H9 (cell line): ENCODE data around the gene BRWD1. TPM values are rescaled to one million over a fixed set of nuclear protein-coding genes. Genes with fewer than 3 reads are reported as not detected.

ENCODE experiments used
- DNase-seq: peaks from one replicate; pipeline ENCODE4 v3.0.0-alpha.2; 2017
- H2AFZ ChIP-seq: one replicate; pipeline ENCODE4 v1.6.1; 2013; ENCODE audit warnings: mild to moderate bottlenecking, low read length, control low read depth, moderate library complexity
- H2AK5ac ChIP-seq: 2 replicates; pipeline ENCODE4 v1.6.1; 2013; ENCODE audit warnings: low read length, control low read depth, mixed read lengths; ENCODE audit not compliant: insufficient read length
- H2BK120ac ChIP-seq: one replicate; pipeline ENCODE4 v1.6.1; 2013; ENCODE audit warnings: low read depth, mild to moderate bottlenecking, low read length, control low read depth, inconsistent platforms; ENCODE audit not compliant: poor library complexity, severe bottlenecking
- H2BK12ac ChIP-seq: 2 replicates; pipeline ENCODE4 v1.6.1; 2013; ENCODE audit warnings: low read length, control low read depth, mixed read lengths, low read depth; ENCODE audit not compliant: insufficient read length
- H2BK15ac ChIP-seq: 2 replicates; pipeline ENCODE4 v1.6.1; 2013; ENCODE audit warnings: low read depth, low read length, control low read depth
- H2BK20ac ChIP-seq: one replicate; pipeline ENCODE4 v1.6.1; 2013; ENCODE audit warnings: low read depth, mild to moderate bottlenecking, low read length, control low read depth, inconsistent platforms; ENCODE audit not compliant: poor library complexity, severe bottlenecking
- H2BK5ac ChIP-seq: 2 replicates; pipeline ENCODE4 v1.6.1; 2013; ENCODE audit warnings: low read length, control low read depth, mixed read lengths; ENCODE audit not compliant: insufficient read length
- H3K14ac ChIP-seq: 2 replicates; pipeline ENCODE4 v1.6.1; 2013; ENCODE audit warnings: low read length, control low read depth; ENCODE audit not compliant: insufficient read depth
- H3K18ac ChIP-seq: 2 replicates; pipeline ENCODE4 v1.6.1; 2013; ENCODE audit warnings: low read depth, mild to moderate bottlenecking, mixed read lengths, low read length, control low read depth; ENCODE audit not compliant: insufficient read length
- H3K23ac ChIP-seq: 2 replicates; pipeline ENCODE4 v1.6.1; 2013; ENCODE audit warnings: low read length, control low read depth, mixed read lengths, low read depth; ENCODE audit not compliant: insufficient read length
- H3K23me2 ChIP-seq: 2 replicates; pipeline ENCODE4 v1.6.1; 2013; ENCODE audit warnings: low read depth, mild to moderate bottlenecking, mixed read lengths, low read length, control low read depth; ENCODE audit not compliant: insufficient read length, poor library complexity, severe bottlenecking
- H3K27ac ChIP-seq: 2 replicates; pipeline ENCODE4 v1.5.1; 2013; ENCODE audit warnings: low read length, control low read depth, mixed read lengths, low read depth; ENCODE audit not compliant: insufficient read length
- H3K27me3 ChIP-seq: 2 replicates; pipeline ENCODE4 v1.6.1; 2013; ENCODE audit warnings: low read length, control low read depth, inconsistent platforms; ENCODE audit not compliant: insufficient read depth
- H3K4ac ChIP-seq: 2 replicates; pipeline ENCODE4 v1.6.1; 2013; ENCODE audit warnings: low read depth, mild to moderate bottlenecking, control low read depth, inconsistent platforms, low read length, moderate library complexity
- H3K4me1 ChIP-seq: 2 replicates; pipeline ENCODE4 v1.6.1; 2013; ENCODE audit warnings: low read length, control low read depth, inconsistent platforms; ENCODE audit not compliant: insufficient read depth
- H3K4me2 ChIP-seq: 2 replicates; pipeline ENCODE4 v1.6.1; 2013; ENCODE audit warnings: low read length, control low read depth, mixed read lengths; ENCODE audit not compliant: insufficient read length, insufficient read depth
- H3K56ac ChIP-seq: 2 replicates; pipeline ENCODE4 v1.6.1; 2013; ENCODE audit warnings: low read depth, mild to moderate bottlenecking, mixed read lengths, low read length, control low read depth; ENCODE audit not compliant: insufficient read length
- H3K79me1 ChIP-seq: 2 replicates; pipeline ENCODE4 v1.6.1; 2013; ENCODE audit warnings: low read depth, mild to moderate bottlenecking, moderate library complexity, low read length, control low read depth, inconsistent platforms; ENCODE audit not compliant: insufficient read depth, poor library complexity, severe bottlenecking
- H3K79me2 ChIP-seq: 2 replicates; pipeline ENCODE4 v1.6.1; 2013; ENCODE audit warnings: low read length, control low read depth, inconsistent platforms; ENCODE audit not compliant: insufficient read depth
- H3K9ac ChIP-seq: 2 replicates; pipeline ENCODE4 v1.6.1; 2013; ENCODE audit warnings: low read length, control low read depth, mixed read lengths; ENCODE audit not compliant: insufficient read length; ENCODE audit errors: extremely low read depth
- H3K9me3 ChIP-seq: one replicate; pipeline ENCODE4 v1.6.1; 2013; ENCODE audit warnings: low read depth, low read length, inconsistent platforms; ENCODE audit not compliant: control insufficient read depth
- H3T11ph ChIP-seq: one replicate; pipeline ENCODE4 v1.6.1; 2013; ENCODE audit warnings: mild to moderate bottlenecking, low read length, control low read depth, inconsistent platforms
- H4K20me1 ChIP-seq: one replicate; pipeline ENCODE4 v1.6.1; 2013; ENCODE audit not compliant: control insufficient read depth, insufficient read length, insufficient read depth
- H4K5ac ChIP-seq: 2 replicates; pipeline ENCODE4 v1.6.1; 2013; ENCODE audit warnings: low read depth, mild to moderate bottlenecking, mixed read lengths, low read length, control low read depth; ENCODE audit not compliant: insufficient read length
- H4K8ac ChIP-seq: replicated peaks from 2 replicates; pipeline ENCODE4 v1.6.1; 2013; ENCODE audit warnings: low read length, control low read depth, mixed read lengths, low read depth; ENCODE audit not compliant: insufficient read length
- H4K91ac ChIP-seq: 2 replicates; pipeline ENCODE4 v1.6.1; 2013; ENCODE audit warnings: low read depth, mild to moderate bottlenecking, moderate library complexity, mixed read lengths, low read length, control low read depth; ENCODE audit not compliant: insufficient read length
- H3K27ac Mint-ChIP-seq, 3 experiments: 2 replicates in 2 of 3; 3 replicates in 1 of 3; pipeline ENCODE4 v1.8.0; 2020 to 2021; ENCODE audit warnings: mixed read lengths in 3 of 3, mild to moderate bottlenecking in 1 of 3, moderate library complexity in 1 of 3
- H3K27me3 Mint-ChIP-seq: 2 replicates; pipeline ENCODE4 v1.8.0; 2021; ENCODE audit warnings: low read depth, mild to moderate bottlenecking, moderate library complexity, mixed read lengths
- H3K36me3 Mint-ChIP-seq, 3 experiments: 2 replicates in 2 of 3; 3 replicates in 1 of 3; pipeline ENCODE4 v1.8.0; 2020 to 2021; ENCODE audit warnings: low read depth in 3 of 3, mixed read lengths in 3 of 3; ENCODE audit not compliant: insufficient read depth in 1 of 3
- H3K4me1 Mint-ChIP-seq, 2 experiments: 2 replicates each; pipeline ENCODE4 v1.8.0; 2020; ENCODE audit warnings: mixed read lengths in 2 of 2
- H3K4me3 Mint-ChIP-seq, 2 experiments: 2 replicates in 1 of 2; 3 replicates in 1 of 2; pipeline ENCODE4 v1.8.0; 2020 to 2021; ENCODE audit warnings: mild to moderate bottlenecking in 2 of 2, mixed read lengths in 2 of 2, moderate library complexity in 1 of 2
- H3K9me3 Mint-ChIP-seq, 2 experiments: 2 replicates in 1 of 2; 3 replicates in 1 of 2; pipeline ENCODE4 v1.8.0; 2020; ENCODE audit warnings: mild to moderate bottlenecking in 2 of 2, mixed read lengths in 2 of 2, moderate library complexity in 1 of 2
- CTCF ChIP-seq: fragments of 200-600 bp; sonication (generic); conservative IDR thresholded peaks from 3 replicates; pipeline ENCODE4 v1.8.0; 2021; ENCODE audit warnings: antibody characterized with exemption, mild to moderate bottlenecking
- WGBS: extraction: QIAGEN DNeasy Blood & Tissue Kit; methylation state at CpG from one replicate; pipeline ENCODE4 v1.1.7; 2013; ENCODE audit warnings: missing lambda C conversion rate, low lambda C conversion rate, mixed read lengths; ENCODE audit not compliant: insufficient read length; ENCODE audit errors: extremely low coverage; 5-methylcytosine and 5-hydroxymethylcytosine counted together
- total RNA-seq: library from RNA; stranded (reverse); gene quantifications from 2 replicates; pipeline ENCODE4 v1.2.1, GENCODE V29; 2021

BRWD1 gene
- total RNA-seq, 1 experiment from 2014 or later: 48.4 TPM

- Histone ChIP-seq H3K79me2 (no peaks in the 10 kb centered on the region), H3K4me1 (no peaks in the 10 kb centered on the region), H3K23ac (no peak overlapping the region), H2BK120ac (no peak overlapping the region), H4K91ac (no peak overlapping the region), H3K4me2 (no peak overlapping the region), H3K4ac (no peak overlapping the region), H3K56ac (no peak overlapping the region), H2BK5ac (no peak overlapping the region), H3K27ac (no peak overlapping the region), H3K14ac (no peak overlapping the region), H4K8ac (no peak overlapping the region), H4K5ac (no peak overlapping the region), H3K9me3 (no peaks in the 10 kb centered on the region), H3K9ac (no peak overlapping the region), H3T11ph (no peak overlapping the region), H3K23me2 (no peaks in the 10 kb centered on the region), H3K79me1 (no peaks in the 10 kb centered on the region), H2BK20ac (no peak overlapping the region), H3K18ac (no peak overlapping the region), H2AK5ac (no peak overlapping the region), H2BK15ac (no peak overlapping the region), H4K20me1 (no peaks in the 10 kb centered on the region), H3K27me3 (no peaks in the 10 kb centered on the region), H2AFZ (no peak overlapping the region), H2BK12ac (no peak overlapping the region)
- Mint-ChIP-seq H3K4me3 (no peak overlapping the region), H3K9me3 (no peaks in the 10 kb centered on the region), H3K4me1 (no peaks in the 10 kb centered on the region), H3K27ac (no peak overlapping the region), H3K36me3 (peaks cover 14 to 80% (median 77%) of the 10 kb centered on the region in 3 experiments; a peak in 6 of 7 replicates), H3K27me3 (no peaks in the 10 kb centered on the region)
- no peak for TF ChIP-seq CTCF
- WGBS: no CpG with 5 or more reads among the region's 2 CpGs
- DNase-seq: no peak
These were observed 47.8 kb downstream of the BRWD1 start for GRCh38 chr21:39265603-39266002.
